Activated naive CD8-positive, alpha-beta T cell (primary cell): ENCODE data around the gene NUP93.

Source experiments
- H3K27ac Mint-ChIP-seq: one replicate; pipeline ENCODE4 v1.8.0; 2021; ENCODE audit warnings: mixed read lengths
- H3K27me3 Mint-ChIP-seq: one replicate; pipeline ENCODE4 v1.8.0; 2021; ENCODE audit warnings: mixed read lengths
- H3K36me3 Mint-ChIP-seq: one replicate; pipeline ENCODE4 v1.8.0; 2021; ENCODE audit warnings: mixed read lengths
- H3K4me1 Mint-ChIP-seq: one replicate; pipeline ENCODE4 v1.8.0; 2021; ENCODE audit warnings: low read depth, mixed read lengths
- H3K4me3 Mint-ChIP-seq: one replicate; pipeline ENCODE4 v1.8.0; 2021; ENCODE audit warnings: mild to moderate bottlenecking, mixed read lengths
- H3K9me3 Mint-ChIP-seq: one replicate; pipeline ENCODE4 v1.8.0; 2021; ENCODE audit warnings: low read depth, mixed read lengths

NUP93 gene

DNA sequence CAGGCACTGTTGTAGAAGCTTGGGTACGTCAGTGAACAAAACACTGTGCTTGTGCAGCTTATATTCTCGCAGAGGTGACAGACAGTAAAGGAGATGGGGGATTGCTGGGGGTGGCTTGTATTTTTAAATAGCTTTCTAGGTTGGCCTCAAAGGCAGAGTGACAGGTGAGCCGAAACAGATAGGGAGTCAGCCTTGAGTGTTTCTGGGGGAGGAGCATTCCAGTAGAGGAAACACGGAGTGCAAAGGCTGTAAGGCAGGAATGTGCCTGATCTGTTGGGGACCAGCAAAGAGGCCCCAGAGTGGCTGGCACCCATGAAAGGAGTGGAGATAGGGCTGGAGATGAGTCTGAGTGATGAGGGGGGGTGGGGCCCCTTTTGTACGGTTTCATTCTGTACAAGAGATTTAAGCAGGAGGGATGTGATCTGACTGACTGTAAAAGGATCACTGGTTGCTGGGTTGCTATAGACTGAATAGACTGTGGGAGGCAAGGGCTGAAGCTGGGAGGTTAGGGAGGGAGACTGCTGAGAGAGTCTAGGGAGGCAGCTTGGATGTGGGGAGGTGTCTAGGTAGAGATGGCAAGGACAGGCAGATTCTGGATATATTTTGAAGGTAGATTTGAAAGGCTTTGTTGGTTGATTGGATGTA, 15.2 kb downstream of the NUP93 start:
- Mint-ChIP-seq H3K36me3 (peaks cover 16% of the 10 kb centered on the region), H3K27me3 (no peaks in the 10 kb centered on the region), H3K4me1 (peaks cover 49% of the 10 kb centered on the region), H3K27ac (peak overlapping the region; percentile 5), H3K4me3 (no peak overlapping the region), H3K9me3 (no peaks in the 10 kb centered on the region)

DNA sequence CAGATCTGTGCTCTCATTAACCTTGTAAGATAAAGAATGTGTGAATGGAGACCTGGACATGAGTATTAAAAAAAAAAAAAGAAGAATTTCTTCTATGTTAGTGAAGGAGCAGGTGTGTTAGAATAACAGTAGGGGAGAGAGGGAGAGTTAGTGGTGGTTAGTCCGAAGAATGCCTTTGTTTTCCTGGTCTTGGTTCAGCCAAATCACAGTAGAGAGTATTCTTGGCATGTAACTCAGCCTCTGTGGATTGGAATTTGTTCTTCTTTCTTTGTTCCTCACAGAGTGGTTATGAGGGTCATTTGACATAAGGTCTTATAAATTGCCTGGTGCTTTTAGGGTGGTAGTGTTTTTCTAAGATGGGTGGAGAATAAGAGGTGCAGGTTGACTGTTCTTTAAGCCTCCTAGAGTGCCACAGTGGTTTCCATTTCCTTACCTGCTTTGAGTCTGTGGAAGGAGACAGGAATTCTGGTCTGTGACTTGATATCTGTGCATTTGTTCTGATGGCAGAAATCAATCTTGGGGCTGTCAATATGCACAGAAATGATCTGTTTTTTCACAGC, 17.6 kb downstream of the NUP93 start:
- Mint-ChIP-seq H3K9me3 (no peaks in the 10 kb centered on the region), H3K36me3 (peaks cover 14% of the 10 kb centered on the region), H3K4me3 (no peak overlapping the region), H3K27ac (no peak overlapping the region), H3K4me1 (peaks cover 44% of the 10 kb centered on the region), H3K27me3 (no peaks in the 10 kb centered on the region)

DNA sequence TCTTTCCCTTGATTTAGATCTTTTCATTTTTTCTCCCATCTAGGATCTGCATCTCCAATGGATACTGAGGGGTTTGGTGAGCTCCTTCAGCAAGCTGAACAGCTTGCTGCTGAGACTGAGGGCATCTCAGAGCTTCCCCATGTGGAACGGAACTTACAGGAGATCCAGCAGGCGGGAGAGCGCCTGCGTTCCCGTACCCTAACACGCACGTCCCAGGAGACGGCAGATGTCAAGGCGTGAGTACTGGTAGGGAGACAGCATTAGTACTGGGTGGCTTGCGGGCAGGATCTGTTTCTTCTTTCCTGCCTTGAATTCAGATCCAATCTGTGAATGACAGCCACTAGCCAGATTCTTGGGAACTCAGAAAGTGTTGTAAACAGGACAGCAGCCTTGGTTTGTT, 18.3 kb downstream of the NUP93 start:
- no peak overlapping the region for H3K4me3 Mint-ChIP-seq
- no peaks in the 10 kb centered on the region for H3K9me3 Mint-ChIP-seq
- no peaks in the 10 kb centered on the region for H3K27me3 Mint-ChIP-seq
- H3K4me1 Mint-ChIP-seq, result peaks cover 41% of the 10 kb centered on the region
- H3K27ac Mint-ChIP-seq, result no peak overlapping the region
- peaks cover 17% of the 10 kb centered on the region for H3K36me3 Mint-ChIP-seq

DNA sequence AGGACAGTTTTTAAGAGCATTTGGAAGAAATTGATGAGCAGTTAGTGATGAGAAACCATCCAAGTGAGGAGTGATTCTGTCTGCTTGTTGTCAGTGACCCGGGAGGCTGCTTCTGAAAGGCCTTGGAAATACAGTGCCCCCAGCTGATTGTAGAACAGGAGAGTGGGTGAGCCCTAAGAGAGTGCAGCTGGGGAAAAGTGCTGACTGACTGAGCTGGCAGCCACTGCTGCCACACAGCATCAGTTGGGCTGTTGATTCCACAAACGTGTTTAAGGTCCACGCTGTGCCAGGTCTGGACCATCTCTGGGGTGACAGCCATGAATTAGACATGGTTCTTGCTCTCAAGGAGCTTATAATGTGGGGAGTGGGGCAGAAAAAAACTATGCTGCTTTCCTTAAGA, 18.9 kb downstream of the NUP93 start:
- no peaks in the 10 kb centered on the region for H3K27me3 Mint-ChIP-seq
- peaks cover 5% of the 10 kb centered on the region for H3K9me3 Mint-ChIP-seq
- H3K27ac Mint-ChIP-seq, result no peak overlapping the region
- H3K4me1 Mint-ChIP-seq, result peaks cover 38% of the 10 kb centered on the region
- no peak overlapping the region for H3K4me3 Mint-ChIP-seq
- H3K36me3 Mint-ChIP-seq, result peaks cover 24% of the 10 kb centered on the region

DNA sequence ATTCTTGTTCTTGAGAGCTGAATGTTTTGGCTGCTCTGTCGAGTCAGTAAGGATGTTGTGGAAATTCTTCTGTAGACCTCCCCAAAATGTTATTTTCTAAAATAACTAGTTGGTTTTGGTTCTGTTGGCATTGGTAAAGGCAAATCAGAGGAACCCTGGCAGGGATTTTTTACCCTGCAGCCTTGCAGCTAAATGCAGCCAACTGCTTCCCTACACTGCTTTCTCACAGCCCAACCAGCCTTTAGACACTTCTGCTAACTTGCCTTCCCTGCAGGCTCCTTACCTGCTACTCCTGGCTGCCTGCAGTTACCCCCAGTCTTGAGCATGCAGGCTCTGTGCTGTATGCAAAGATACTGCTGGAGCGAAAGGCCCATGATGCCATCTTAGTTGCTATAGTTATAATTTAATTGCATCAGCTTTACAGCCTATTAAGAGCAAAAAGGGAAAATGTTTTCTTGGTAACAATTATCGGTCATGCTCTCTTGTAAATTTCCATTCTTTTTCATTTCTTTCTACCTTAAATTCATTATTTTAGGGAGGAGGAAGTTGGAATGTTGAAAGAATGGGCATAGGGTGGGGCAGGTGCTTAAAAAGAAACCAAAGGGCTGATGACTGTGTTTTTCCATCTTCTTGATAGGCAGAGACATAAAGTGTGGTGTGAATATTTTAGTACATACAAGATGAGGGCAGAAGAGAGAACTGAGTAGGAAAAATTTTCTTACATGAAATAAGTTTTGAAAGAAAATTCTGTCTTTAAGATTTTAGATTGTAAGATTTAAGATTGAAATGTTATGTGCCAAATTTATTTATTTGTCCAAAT, 20.0 kb downstream of the NUP93 start:
- peaks cover 32% of the 10 kb centered on the region for H3K4me1 Mint-ChIP-seq
- peak overlapping the region; percentile 41 for H3K27ac Mint-ChIP-seq
- H3K36me3 Mint-ChIP-seq, result peaks cover 24% of the 10 kb centered on the region
- H3K9me3 Mint-ChIP-seq, result peaks cover 9% of the 10 kb centered on the region
- no peaks in the 10 kb centered on the region for H3K27me3 Mint-ChIP-seq
- H3K4me3 Mint-ChIP-seq, result no peak overlapping the region

DNA sequence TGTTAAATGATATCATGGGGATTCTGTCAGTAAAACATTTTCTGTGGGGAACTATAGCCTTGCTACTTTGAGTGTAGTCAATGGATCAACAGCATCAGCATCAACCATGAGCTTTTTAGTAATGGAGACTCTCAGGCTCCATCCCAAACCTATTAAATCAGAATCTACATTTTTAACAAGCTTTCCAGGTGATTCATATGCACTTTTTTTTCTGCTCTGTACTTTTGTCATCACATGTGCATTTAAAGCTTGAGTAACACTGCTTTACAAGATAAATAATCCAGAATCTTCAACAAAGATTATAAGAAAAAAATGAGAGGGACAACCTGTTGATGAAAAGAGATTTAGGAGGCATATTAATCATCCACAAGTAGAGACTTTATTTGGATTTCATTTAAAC, 23.5 kb downstream of the NUP93 start:
- no peak overlapping the region for H3K4me3 Mint-ChIP-seq
- H3K4me1 Mint-ChIP-seq, result peaks cover 22% of the 10 kb centered on the region
- no peaks in the 10 kb centered on the region for H3K27me3 Mint-ChIP-seq
- H3K36me3 Mint-ChIP-seq, result peaks cover 28% of the 10 kb centered on the region
- no peak overlapping the region for H3K27ac Mint-ChIP-seq
- H3K9me3 Mint-ChIP-seq, result peaks cover 9% of the 10 kb centered on the region

DNA sequence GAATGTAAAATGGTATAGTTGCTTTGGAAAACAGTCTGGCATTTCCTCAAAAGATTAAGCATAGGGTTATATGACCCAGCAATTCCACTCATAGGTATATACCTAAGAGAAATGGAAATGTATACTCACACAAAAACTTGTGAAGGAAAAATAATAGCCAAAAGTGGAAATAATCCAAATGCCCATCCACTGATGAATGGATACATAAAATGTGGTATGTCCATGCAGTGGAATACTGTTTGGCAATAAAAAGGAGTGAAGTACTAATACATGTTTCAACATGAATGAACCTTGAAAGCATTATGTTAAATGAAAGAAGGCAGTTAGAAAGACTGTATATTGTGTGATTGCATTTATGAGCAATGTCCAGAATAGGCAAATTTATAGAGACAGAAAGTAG, 25.1 kb downstream of the NUP93 start:
- Mint-ChIP-seq H3K4me3 (no peak overlapping the region), H3K36me3 (peaks cover 26% of the 10 kb centered on the region), H3K9me3 (peaks cover 9% of the 10 kb centered on the region), H3K4me1 (peaks cover 9% of the 10 kb centered on the region), H3K27me3 (no peaks in the 10 kb centered on the region), H3K27ac (no peak overlapping the region)

DNA sequence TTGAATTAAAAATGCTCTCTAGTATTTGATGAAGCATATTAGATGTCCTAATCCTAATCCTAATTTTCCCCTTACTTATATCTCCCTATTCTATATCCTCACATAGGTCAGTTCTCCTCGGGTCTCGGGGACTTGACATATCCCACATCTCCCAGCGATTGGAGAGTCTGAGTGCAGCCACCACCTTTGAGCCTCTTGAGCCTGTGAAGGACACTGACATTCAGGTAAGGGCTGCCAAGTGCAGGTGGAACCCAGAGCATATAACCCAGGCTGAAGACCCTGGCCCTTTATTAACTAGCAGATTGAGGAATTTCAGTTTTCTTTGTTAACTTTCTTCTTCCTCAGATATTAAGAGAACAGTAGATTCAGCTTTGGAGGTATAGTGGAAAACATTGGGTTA, 28.5 kb downstream of the NUP93 start:
- H3K27ac Mint-ChIP-seq, result no peak overlapping the region
- H3K9me3 Mint-ChIP-seq, result peaks cover 8% of the 10 kb centered on the region
- H3K36me3 Mint-ChIP-seq, result peaks cover 31% of the 10 kb centered on the region
- no peaks in the 10 kb centered on the region for H3K27me3 Mint-ChIP-seq
- no peak overlapping the region for H3K4me3 Mint-ChIP-seq
- peaks cover 5% of the 10 kb centered on the region for H3K4me1 Mint-ChIP-seq

DNA sequence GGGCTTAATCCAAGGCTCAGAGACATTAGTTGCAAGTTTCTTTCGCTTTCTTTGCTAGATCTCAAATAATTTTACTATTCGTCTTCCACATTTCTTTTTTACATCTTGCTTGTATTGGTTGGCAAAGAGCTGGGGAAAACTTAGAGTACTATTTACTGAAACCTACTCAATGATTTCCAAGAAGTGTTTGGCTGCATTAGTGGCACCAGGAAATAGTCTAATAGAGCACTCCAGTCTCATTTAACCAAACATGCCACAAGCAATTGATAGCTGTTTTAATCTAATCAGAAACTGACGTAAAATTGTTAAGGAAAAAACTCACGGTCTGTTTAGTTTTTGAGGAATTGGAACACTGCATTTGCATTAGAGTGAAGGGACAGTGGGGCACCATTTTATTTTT, 29.0 kb downstream of the NUP93 start:
- peaks cover 3% of the 10 kb centered on the region for H3K9me3 Mint-ChIP-seq
- peaks cover 26% of the 10 kb centered on the region for H3K36me3 Mint-ChIP-seq
- no peak overlapping the region for H3K4me3 Mint-ChIP-seq
- H3K4me1 Mint-ChIP-seq, result peaks cover 9% of the 10 kb centered on the region
- H3K27ac Mint-ChIP-seq, result no peak overlapping the region
- no peaks in the 10 kb centered on the region for H3K27me3 Mint-ChIP-seq

DNA sequence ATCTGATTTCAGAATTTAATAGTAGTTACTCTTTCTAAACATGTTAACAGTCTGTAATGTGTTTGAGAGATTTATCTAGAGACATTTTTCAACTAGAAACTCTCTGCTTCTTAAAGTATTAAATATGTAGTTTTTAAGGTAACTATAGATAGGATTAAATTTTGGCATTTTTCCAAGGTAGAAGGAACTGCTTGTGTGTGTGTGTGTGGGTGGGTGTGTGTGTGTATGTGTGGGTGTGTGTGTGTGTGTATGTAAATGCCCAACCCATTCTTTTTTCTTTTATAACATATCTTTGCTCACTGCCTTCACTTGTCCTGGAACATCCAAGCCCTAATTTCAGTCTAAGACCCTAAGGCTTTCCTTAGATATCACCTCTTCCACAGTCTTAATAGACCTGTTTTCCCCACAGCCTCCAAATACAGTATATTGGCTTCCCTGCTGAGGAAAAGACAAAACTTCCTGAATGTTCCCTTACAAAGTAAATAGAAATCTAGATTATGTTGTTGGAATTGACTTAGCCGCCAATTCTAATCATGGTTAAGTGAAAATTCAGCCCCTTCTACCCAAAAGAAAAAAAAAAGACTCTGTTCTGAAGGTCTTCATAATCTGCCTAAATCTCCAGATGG, 33.5 kb downstream of the NUP93 start:
- Mint-ChIP-seq H3K9me3 (no peaks in the 10 kb centered on the region), H3K4me1 (peaks cover 7% of the 10 kb centered on the region), H3K27me3 (no peaks in the 10 kb centered on the region), H3K36me3 (peaks cover 18% of the 10 kb centered on the region), H3K27ac (no peak overlapping the region), H3K4me3 (no peak overlapping the region)

DNA sequence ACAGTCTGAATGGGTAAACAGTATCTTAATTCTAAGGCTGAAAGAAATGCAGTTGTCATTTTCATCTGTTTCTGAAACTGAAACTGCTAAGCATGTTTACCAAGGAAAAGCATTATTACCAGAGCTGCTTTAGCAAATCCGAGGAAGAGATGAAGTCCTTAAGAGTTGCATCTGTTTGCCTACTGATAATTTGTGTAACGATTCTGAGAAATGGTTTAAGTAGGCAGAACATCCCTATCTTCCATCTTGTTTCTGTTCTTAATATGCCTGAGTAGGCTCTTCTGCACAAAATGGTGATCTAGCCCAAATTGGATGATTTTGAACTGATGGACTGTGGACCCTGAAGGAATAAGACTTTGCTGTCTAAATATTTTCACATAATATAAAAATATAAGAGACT, 34.9 kb downstream of the NUP93 start:
- no peaks in the 10 kb centered on the region for H3K27me3 Mint-ChIP-seq
- H3K27ac Mint-ChIP-seq, result no peak overlapping the region
- H3K9me3 Mint-ChIP-seq, result no peaks in the 10 kb centered on the region
- H3K4me3 Mint-ChIP-seq, result no peak overlapping the region
- peaks cover 13% of the 10 kb centered on the region for H3K36me3 Mint-ChIP-seq
- H3K4me1 Mint-ChIP-seq, result peaks cover 11% of the 10 kb centered on the region

DNA sequence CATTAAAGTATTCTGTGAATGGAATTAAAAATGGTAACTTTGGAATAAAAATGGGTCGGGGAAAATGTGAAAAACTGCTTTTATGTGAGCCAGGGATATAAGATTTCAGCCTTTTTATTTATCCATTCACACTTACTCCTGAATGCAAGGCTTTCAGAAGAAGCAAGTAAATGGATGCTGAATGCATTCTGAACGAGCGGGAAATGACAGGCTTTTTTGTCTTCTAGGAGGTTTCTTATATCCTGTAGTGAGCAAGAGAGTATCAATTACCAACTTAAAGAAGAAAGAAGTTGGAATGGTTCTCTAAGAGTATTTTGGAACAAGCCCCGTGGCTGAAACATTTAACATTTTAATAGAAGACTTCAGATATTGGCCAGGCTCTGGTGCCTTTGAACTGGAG, 36.0 kb downstream of the NUP93 start:
- Mint-ChIP-seq H3K36me3 (peaks cover 15% of the 10 kb centered on the region), H3K9me3 (no peaks in the 10 kb centered on the region), H3K27me3 (no peaks in the 10 kb centered on the region), H3K4me3 (no peak overlapping the region), H3K4me1 (peaks cover 17% of the 10 kb centered on the region), H3K27ac (no peak overlapping the region)

DNA sequence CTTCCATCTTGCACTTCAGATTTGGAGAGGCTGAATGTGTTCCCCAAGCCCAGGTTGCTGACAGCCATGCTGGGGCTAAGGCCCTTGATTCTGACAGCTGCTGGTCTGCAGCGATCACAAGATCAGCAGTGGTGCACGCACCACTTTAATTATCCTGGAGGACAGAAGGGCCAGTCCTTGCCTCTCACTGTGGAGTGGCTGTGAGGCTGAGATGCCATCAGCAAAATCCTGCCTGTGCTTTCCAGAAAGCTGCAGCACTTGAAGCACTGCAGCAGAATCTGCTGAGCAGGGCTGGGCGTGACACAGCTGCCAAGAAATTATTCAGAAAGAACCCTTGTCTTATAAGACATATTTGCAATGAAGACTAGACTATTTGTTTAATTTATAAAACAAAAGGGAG, 37.1 kb downstream of the NUP93 start:
- Mint-ChIP-seq H3K4me1 (peaks cover 28% of the 10 kb centered on the region), H3K9me3 (no peaks in the 10 kb centered on the region), H3K27ac (no peak overlapping the region), H3K36me3 (peaks cover 11% of the 10 kb centered on the region), H3K4me3 (no peak overlapping the region), H3K27me3 (no peaks in the 10 kb centered on the region)

DNA sequence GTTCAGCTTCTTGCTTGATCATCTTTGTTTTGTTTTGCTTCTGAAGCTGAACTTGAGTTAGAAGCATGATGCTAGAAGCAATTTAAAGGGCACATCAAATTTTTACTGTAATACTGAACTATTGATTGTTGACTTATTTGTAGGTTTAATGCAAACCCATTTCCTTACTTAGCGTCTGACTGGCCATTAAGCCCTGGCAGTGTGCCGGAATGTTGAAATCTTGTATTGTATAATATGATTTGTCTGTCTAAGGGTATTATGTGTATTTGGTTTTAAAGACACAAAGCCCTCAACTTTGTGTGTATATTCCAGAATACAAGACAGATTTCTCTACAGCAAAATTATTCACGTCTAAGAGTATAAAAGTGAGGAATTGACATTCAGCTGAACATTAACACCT, 39.7 kb downstream of the NUP93 start:
- Mint-ChIP-seq H3K27me3 (no peaks in the 10 kb centered on the region), H3K27ac (no peak overlapping the region), H3K4me3 (no peak overlapping the region), H3K36me3 (peaks cover 7% of the 10 kb centered on the region), H3K9me3 (no peaks in the 10 kb centered on the region), H3K4me1 (peaks cover 25% of the 10 kb centered on the region)

DNA sequence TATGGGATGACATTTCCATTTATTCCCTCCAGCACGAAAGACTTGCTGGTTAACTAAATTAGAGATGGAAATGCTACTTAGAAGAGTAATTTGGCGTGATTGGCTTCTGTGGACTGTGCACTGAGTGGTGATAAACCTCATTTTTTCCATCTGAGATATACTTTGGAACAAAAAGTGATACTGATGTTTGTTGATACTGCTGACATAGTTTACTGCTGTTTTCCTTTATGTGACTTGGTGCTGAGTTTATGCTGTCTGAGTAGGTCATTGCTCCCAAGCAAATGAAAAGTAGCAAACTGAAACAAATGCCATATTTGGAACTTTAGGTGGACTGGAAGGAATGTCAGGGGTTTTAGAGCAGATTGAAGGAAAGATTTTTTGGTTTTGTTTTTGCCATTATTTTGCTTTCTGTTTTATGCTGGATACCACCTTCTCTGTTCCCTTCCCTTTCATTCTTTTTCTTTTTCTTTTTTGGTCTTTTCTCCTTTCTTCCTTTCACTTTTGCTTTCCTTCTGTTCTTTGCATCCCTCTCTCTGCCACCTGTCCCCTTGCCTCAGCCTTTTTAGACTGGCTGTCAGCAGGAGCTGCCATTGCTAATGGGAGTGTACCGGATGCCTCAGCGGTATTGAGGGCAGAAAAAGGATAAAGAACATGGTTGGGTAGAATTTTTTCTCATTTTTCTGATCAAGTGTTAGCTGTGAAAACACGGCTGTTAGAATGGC, 41.8 kb downstream of the NUP93 start:
- peak overlapping the region; percentile 24 for H3K27ac Mint-ChIP-seq
- H3K9me3 Mint-ChIP-seq, result no peaks in the 10 kb centered on the region
- H3K27me3 Mint-ChIP-seq, result no peaks in the 10 kb centered on the region
- peaks cover 25% of the 10 kb centered on the region for H3K4me1 Mint-ChIP-seq
- no peak overlapping the region for H3K4me3 Mint-ChIP-seq
- peaks cover 7% of the 10 kb centered on the region for H3K36me3 Mint-ChIP-seq
